ENCODE data around the gene CEP85. TPM values are rescaled to one million over a fixed set of nuclear protein-coding genes. Genes with fewer than 3 reads are reported as not detected.

CEP85 gene
- total and polyA plus RNA-seq, 8 donors = 2.7 to 6.6 (median 3.7) TPM

DNA sequence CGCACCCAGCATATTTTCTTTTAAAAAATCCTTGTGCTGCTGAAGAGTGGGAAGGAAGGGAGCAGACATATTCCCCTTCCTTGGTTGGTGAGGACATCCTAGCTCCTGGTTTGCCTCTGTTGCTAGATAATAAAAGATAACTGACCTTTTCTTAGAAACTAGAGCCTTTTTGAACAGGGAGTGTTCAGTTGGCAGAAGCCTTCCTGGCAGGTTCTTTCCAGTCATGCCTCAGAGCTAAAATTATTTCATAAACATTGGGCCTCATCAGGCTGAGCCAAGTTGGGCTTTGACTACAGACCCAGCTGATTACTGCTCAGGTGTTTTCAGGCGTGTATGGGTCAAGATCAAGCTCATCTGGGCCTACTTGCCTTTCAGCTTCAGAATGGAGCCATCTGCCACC is 23.2 kb downstream of the CEP85 start:
- 88 to 98% methylated on average over 2 of the region's 2 CpGs for WGBS, 2 donors
- Histone ChIP-seq H3K36me3 (peaks cover 3 to 14% (median 5%) of the 10 kb centered on the region in 3 donors), H3K27ac (no peak overlapping the region), H3K4me1 (no peaks in the 10 kb centered on the region), H3K4me3 (no peak overlapping the region), H3K27me3 (no peaks in the 10 kb centered on the region), H3K9me3 (no peaks in the 10 kb centered on the region)
- DNase-seq (no peak), ATAC-seq (no peak), FAIRE-seq (no peak)
- no peak for TF ChIP-seq CTCF (IDR thresholded peaks at IDR 0.05)
- intact Hi-C loops (cut with DNase I) = no loop called here

GRCh38 chr1:26259005-26259404 is 25.0 kb downstream of the CEP85 start:
- FAIRE-seq (no peak), DNase-seq (no peak), ATAC-seq (no peak)
- intact Hi-C loops (cut with DNase I) = no loop called here
- 77 to 79% methylated on average over 2 of the region's 2 CpGs for WGBS, 2 donors
- H3K27ac ChIP-seq = no peak overlapping the region
- peaks cover 3 to 14% (median 5%) of the 10 kb centered on the region in 3 donors for H3K36me3 ChIP-seq
- no peaks in the 10 kb centered on the region for H3K4me1 ChIP-seq
- no peaks in the 10 kb centered on the region for H3K9me3 ChIP-seq
- no peak overlapping the region for H3K4me3 ChIP-seq
- H3K27me3 ChIP-seq = no peaks in the 10 kb centered on the region
- no peak for TF ChIP-seq CTCF (IDR thresholded peaks at IDR 0.05)

DNA sequence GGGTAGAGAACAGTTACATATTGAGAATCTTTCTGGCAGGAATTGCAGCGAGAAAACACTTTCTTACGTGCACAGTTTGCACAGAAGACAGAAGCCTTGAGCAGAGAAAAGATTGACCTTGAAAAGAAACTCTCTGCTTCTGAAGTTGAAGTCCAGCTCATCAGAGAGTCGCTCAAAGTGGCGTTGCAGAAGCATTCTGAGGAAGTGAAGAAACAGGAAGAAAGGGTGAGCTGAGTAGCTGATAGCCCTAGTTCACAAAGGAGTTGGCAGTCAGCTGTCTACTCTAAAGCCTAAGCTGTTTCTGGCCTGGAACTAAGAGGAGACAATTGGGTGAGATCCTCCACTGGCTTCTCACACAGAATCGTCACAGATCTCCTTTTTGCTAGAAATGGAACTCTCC is 25.6 kb downstream of the CEP85 start:
- whole genome bisulfite sequencing, 2 donors = 89 to 96% methylated on average over 5 of the region's 5 CpGs
- Histone ChIP-seq H3K4me3 (no peak overlapping the region), H3K4me1 (no peaks in the 10 kb centered on the region), H3K9me3 (no peaks in the 10 kb centered on the region), H3K27ac (no peak overlapping the region), H3K36me3 (peaks cover 3 to 14% (median 5%) of the 10 kb centered on the region in 3 donors), H3K27me3 (no peaks in the 10 kb centered on the region)
- intact Hi-C loops (cut with DNase I) = no loop called here
- ATAC-seq (peak in 2 of 4 donors; percentile 34 to 71), FAIRE-seq (no peak), DNase-seq (no peak)
- no peak for TF ChIP-seq CTCF (IDR thresholded peaks at IDR 0.05)

GRCh38 chr1:26263212-26263611 is 29.2 kb downstream of the CEP85 start:
- no peaks in the 10 kb centered on the region for H3K9me3 ChIP-seq
- FAIRE-seq = no peak
- WGBS, 2 donors = 92 to 93% methylated on average over 5 of the region's 5 CpGs
- no peaks in the 10 kb centered on the region for H3K27me3 ChIP-seq
- no peak for ATAC-seq
- peaks cover 2 to 8% (median 3%) of the 10 kb centered on the region in 3 donors for H3K36me3 ChIP-seq
- no peak overlapping the region for H3K4me3 ChIP-seq
- intact Hi-C loops (cut with DNase I) = no loop called here
- DNase-seq = no peak
- TF ChIP-seq CTCF (IDR thresholded peaks at IDR 0.05) = no peak
- no peak overlapping the region for H3K27ac ChIP-seq
- H3K4me1 ChIP-seq = no peaks in the 10 kb centered on the region

GRCh38 chr1:26265405-26265804 is 31.4 kb downstream of the CEP85 start:
- no peaks in the 10 kb centered on the region for H3K36me3 ChIP-seq
- no peak for ATAC-seq
- FAIRE-seq = no peak
- no peaks in the 10 kb centered on the region for H3K4me1 ChIP-seq
- no peaks in the 10 kb centered on the region for H3K9me3 ChIP-seq
- H3K27me3 ChIP-seq = no peaks in the 10 kb centered on the region
- no peak overlapping the region for H3K4me3 ChIP-seq
- no peak overlapping the region for H3K27ac ChIP-seq
- intact Hi-C loops (cut with DNase I) = no loop called here
- no peak for TF ChIP-seq CTCF (IDR thresholded peaks at IDR 0.05)
- no peak for DNase-seq
- WGBS, 2 donors = 93 to 100% methylated on average over 1 of the region's 1 CpG
